HepG2 (cell line): Measurements from ENCODE around the gene AKR1B15.

ENCODE experiments used
- AFF4 ChIP-seq: sonication (generic); formaldehyde crosslinking; IDR thresholded peaks from 2 replicates; pipeline ENCODE4 v1.4.0; 2020; ENCODE audit warnings: missing genetic modification reagents
- BCL3 ChIP-seq: sonication (generic); formaldehyde crosslinking; IDR thresholded peaks from 2 replicates; pipeline ENCODE4 v1.5.1; 2020; ENCODE audit warnings: mild to moderate bottlenecking, missing genetic modification reagents, moderate library complexity
- CREB3 ChIP-seq: sonication (generic); formaldehyde crosslinking; IDR thresholded peaks from 2 replicates; pipeline ENCODE4 v1.5.0; 2020; ENCODE audit warnings: missing genetic modification reagents
- GZF1 ChIP-seq: sonication (generic); formaldehyde crosslinking; IDR thresholded peaks from 2 replicates; pipeline ENCODE4 v1.5.1; 2020; ENCODE audit warnings: mild to moderate bottlenecking, missing genetic modification reagents
- KAT7 ChIP-seq: IDR thresholded peaks from 2 replicates; pipeline ENCODE4 v1.6.1; 2018; ENCODE audit warnings: borderline replicate concordance, missing compliant biosample characterization
- KDM5A ChIP-seq: fragments of 200-600 bp; sonication (generic); IDR thresholded peaks from 2 replicates; pipeline ENCODE4 v1.7.0; 2018; ENCODE audit warnings: antibody characterized with exemption, mild to moderate bottlenecking, low read length, borderline replicate concordance
- MAZ ChIP-seq, 2 experiments: sonication (generic) in 1 of 2; formaldehyde crosslinking in 1 of 2; IDR thresholded peaks; 2 replicates each; pipeline versions ENCODE4 v1.5.0 to v1.6.1; 2012 to 2020; ENCODE audit warnings: low read depth in 2 of 2, mild to moderate bottlenecking in 2 of 2, borderline replicate concordance in 1 of 2, improper control_type of control experiment in 1 of 2, low read length in 1 of 2, missing genetic modification reagents in 1 of 2, moderate library complexity in 1 of 2
- POLR2A ChIP-seq, 2 experiments: IDR thresholded peaks; 2 replicates each; pipeline ENCODE4 v1.6.1; 2011; ENCODE audit warnings: low read depth in 2 of 2, low read length in 2 of 2, mild to moderate bottlenecking in 1 of 2, moderate library complexity in 1 of 2; ENCODE audit not compliant: insufficient read depth in 1 of 2
- REST ChIP-seq, 2 experiments: IDR thresholded peaks; 2 replicates each; pipeline ENCODE4 v1.6.1; 2011 to 2012; ENCODE audit warnings: low read length in 2 of 2, borderline replicate concordance in 1 of 2, low read depth in 1 of 2, mild to moderate bottlenecking in 1 of 2, moderate library complexity in 1 of 2
- ZBTB26 ChIP-seq: IDR thresholded peaks from 2 replicates; pipeline ENCODE4 v1.6.1; 2016; ENCODE audit warnings: missing compliant biosample characterization, missing genetic modification reagents, borderline replicate concordance
- ZFP36 ChIP-seq: fragments of 150-350 bp; IDR thresholded peaks from 2 replicates; pipeline ENCODE4 v1.6.1; 2018; ENCODE audit warnings: borderline replicate concordance, low read length, low read depth; ENCODE audit not compliant: partially characterized antibody
- ZNF432 ChIP-seq: sonication (generic); formaldehyde crosslinking; IDR thresholded peaks from 2 replicates; pipeline ENCODE4 v1.5.0; 2020; ENCODE audit warnings: missing genetic modification reagents, mild to moderate bottlenecking, borderline replicate concordance
- ZNF619 ChIP-seq: sonication (generic); formaldehyde crosslinking; IDR thresholded peaks from 2 replicates; pipeline ENCODE4 v1.4.0; 2020; ENCODE audit warnings: mild to moderate bottlenecking, missing genetic modification reagents

- no peak for TF ChIP-seq ZBTB26 (CRISPR knock-in tag)
- no peak for TF ChIP-seq KAT7 (CRISPR knock-in tag)
- TF ChIP-seq AFF4 (CRISPR knock-in tag): no peak
- TF ChIP-seq POLR2A (IDR thresholded peaks at IDR 0.05; ENCODE audit: insufficient read depth in 1 of 2, low read depth in 2 of 2, low read length in 2 of 2): no peak
- no peak for TF ChIP-seq ZNF619 (CRISPR knock-in tag)
- no peak for TF ChIP-seq KDM5A
- no peak for TF ChIP-seq MAZ (IDR thresholded peaks at IDR 0.05; ENCODE audit: borderline replicate concordance, low read depth, low read length)
- TF ChIP-seq MAZ (CRISPR knock-in tag; IDR thresholded peaks at IDR 0.05; ENCODE audit: low read depth): no peak
- no peak for TF ChIP-seq ZNF432 (CRISPR knock-in tag)
- no peak for TF ChIP-seq CREB3 (CRISPR knock-in tag)
- TF ChIP-seq BCL3 (CRISPR knock-in tag): no peak
- no peak for TF ChIP-seq GZF1
- no peak for TF ChIP-seq REST (IDR thresholded peaks at IDR 0.05; ENCODE audit: borderline replicate concordance in 1 of 2, low read depth in 1 of 2, low read length in 2 of 2)
- no peak for TF ChIP-seq ZFP36
Observed at GRCh38 chr7:134547397-134548054, 1.4 kb upstream of the AKR1B15 start.
